ENCODE data around the gene MYO1E.
"Not testable (repeated sequence)": the region's sequence is repeated elsewhere in the genome, so short reads cannot be mapped to it uniquely, and the experiment has no call there.

The MYO1E gene

DNA sequence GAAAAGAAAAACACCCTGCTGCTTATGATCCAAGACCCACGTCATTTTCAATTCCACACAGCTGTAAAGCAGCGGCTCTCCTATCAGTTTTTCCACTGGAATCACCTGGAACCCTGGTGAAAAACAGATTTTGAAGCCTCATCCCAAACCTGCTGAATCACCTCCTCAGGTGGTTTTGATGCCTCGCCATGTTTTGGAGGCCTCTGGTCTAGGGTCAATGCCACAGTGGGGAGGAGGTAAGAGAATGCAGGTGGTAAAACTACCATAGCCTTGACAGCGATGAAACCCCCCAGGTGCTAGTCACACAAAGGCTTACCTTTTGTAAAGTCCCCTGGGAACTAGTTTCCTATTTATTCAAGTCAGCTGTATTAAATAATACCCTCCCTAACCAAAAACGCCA, 24.8 kb downstream of the MYO1E start:
- DNase-seq = no peak

- no peak for DNase-seq
Observed at GRCh38 chr15:59346951-59347350, 25.7 kb downstream of the MYO1E start.

- no peak for DNase-seq
Observed at GRCh38 chr15:59345326-59345725, 27.3 kb downstream of the MYO1E start.

DNA sequence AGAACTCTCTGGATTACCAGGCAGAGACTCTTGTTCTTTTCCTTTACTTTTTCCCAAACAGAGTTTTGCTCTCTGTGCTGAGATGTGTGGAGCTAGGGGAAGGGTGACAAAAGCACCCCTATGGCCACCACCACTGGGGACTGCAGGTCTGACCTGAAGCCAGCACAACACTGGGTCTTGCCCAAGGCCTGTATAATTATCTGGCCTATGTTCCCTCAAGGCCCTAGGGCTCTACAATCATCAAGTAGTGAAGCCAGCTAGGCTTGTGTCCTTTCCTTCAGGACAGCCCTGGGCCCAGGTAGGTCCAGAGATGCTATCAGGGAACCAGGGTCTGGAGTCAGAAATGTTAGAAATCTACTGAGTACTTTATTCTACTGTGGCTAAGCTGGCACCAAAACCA, 28.4 kb downstream of the MYO1E start:
- no peak for DNase-seq

DNA sequence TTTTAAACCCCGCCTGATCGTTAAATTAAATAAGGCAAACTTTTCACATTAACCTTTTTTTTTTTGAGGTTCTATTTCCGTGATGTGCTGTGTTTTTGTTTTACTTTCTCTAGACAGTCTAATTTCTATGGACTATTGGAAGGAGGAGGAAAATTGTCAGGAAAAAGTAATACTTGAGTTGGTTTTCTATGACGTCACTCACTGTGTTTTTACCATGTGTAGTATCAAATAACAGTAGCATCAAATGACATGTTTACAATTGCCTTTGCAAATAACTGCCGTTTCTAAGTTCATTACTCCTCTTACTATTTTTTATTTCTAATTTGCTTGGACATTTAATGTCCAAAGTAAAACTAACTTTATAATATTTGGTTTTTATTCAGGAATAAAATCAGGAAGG, 32.3 kb downstream of the MYO1E start:
- DNase-seq = no peak

DNA sequence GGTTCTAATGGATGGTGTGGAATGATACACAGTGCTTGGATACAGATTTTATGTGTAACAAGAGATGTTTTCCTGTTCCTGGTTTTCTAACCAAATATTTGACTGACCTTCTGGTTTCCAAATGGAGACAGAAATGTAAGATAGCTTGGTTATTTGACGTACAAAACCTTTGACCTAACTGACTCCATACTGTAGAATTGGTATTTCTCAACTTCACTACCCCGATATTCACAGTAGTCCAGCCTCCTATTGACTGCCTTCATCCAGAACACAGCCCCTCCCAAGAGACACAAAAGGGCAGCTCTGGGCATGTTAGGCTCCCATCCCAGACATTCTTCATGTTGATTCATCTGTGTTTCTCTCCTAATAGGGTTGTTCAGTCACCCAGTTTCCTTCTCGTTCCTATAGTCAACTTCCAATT, 33.4 kb downstream of the MYO1E start:
- DNase-seq = no peak

GRCh38 chr15:59338414-59338813, 34.3 kb downstream of the MYO1E start:
- no peak for DNase-seq

- not testable (repeated sequence) for DNase-seq
Observed at GRCh38 chr15:59336725-59337124, 35.9 kb downstream of the MYO1E start.

DNA sequence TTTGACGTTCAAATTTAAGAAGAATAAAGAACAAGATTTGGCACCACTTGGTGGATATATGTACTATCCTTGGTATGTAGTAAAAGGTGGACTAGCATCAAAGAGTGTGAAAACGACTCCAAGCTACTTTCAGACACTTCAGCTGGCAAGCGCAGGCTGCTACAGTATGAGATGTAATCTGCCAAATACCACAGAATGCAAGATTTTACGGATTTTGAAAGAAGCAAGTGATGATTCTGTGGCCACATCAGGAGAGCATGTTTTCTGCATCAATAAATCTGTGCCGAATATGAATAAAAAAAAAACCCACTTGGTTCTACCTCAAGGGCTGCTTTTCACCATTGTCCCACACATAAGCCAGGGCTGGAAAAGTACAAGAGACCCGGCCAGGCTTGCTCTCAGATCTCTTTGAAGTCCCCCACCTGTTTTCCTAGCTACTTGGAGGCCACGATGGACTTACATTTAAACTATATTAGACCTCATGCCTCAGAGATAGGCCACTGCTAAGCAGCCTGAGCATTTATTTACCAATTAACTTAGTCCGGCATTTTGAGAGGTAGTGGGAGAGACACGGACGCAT, 37.4 kb downstream of the MYO1E start:
- no peak for DNase-seq

- no peak for DNase-seq
Observed at GRCh38 chr15:59334076-59334415, 38.6 kb downstream of the MYO1E start.

GRCh38 chr15:59333401-59334075, 39.1 kb downstream of the MYO1E start:
- DNase-seq = no peak

GRCh38 chr15:59332009-59332408, 40.7 kb downstream of the MYO1E start:
- no peak for DNase-seq

- DNase-seq = no peak
Observed at GRCh38 chr15:59330649-59331048, 42.0 kb downstream of the MYO1E start.

DNA sequence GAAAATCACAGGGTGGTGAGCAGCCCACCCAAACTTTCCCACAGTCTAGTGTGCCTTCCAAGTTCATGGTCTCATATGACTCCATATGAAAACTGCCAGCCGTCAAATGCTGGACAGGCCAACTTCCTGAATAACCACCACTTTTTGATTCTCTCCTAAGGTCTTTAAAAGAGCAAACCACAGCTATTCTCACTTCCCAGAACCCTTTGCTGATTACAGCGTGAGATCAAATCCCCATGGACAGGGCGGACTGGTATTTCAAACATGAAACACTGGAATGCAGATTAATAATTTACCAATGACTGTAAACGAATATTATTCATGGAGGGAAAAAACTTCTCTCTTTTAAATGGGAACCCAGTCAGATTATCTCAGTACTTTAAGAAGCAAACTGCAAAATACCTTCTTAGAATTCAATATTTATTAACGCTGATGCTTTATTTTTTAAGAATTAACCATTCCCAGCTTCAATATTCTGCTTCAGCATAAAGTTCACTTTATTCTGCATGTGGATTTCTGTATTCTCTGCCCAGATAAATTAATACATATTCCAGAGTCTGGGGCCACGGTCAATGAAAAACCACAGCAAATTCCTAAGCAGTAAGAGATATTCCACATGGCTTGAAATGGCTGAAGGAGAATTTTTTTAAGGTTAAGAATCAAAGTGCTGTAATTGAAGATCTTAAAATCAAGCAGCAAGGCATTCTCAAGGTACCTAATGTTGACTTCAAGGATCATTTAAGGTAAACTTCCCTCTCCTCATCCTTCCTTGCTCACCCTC, 42.9 kb downstream of the MYO1E start:
- DNase-seq = no peak

- no peak for DNase-seq
Observed at GRCh38 chr15:59329091-59329490, 43.6 kb downstream of the MYO1E start.

DNA sequence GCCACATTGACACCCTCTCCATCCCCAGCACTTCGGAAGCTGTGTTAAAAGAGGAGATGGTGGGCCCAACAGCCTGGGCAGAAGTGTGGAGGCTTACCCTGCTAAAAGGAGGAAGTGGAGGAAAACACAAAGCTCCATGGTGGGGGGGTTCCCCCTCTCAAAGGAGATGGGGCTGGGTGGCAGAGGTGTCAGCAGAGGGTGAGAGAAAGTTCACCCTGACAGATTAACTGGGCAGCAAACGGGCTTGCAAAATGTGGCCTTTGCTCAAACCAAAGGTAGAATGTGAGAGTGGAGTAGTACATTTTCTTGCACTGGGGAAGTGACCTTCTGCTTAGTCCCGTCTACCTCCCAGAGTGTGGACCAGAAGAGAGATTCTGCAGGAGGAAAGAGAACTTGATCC, 44.7 kb downstream of the MYO1E start:
- no peak for DNase-seq

DNA sequence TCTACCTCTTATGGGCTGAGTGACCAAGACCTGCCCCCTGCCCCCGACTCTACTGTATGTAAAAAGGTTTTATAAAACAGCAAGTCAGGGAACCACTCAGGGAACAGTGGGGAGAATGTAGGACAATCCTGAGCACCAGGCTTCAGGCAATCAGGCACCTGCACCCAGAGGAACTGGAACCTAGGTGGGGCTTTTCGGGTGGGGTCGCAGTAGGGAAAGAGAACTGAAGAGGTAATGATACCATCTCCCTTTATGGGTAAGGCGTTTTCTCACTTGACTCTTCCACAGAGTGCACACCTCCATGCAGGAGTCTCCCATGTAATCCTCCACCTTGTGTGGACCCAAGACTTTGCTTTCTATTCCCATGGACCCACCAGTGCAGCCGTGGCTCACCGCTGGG, 45.8 kb downstream of the MYO1E start:
- no peak for DNase-seq

GRCh38 chr15:59322056-59322759, 50.5 kb downstream of the MYO1E start:
- no peak for DNase-seq

- DNase-seq = no peak
Observed at GRCh38 chr15:59321000-59321689, 51.5 kb downstream of the MYO1E start.

GRCh38 chr15:59317211-59317610, 55.5 kb downstream of the MYO1E start:
- DNase-seq = no peak

GRCh38 chr15:59315914-59316451, 56.7 kb downstream of the MYO1E start:
- DNase-seq = no peak

GRCh38 chr15:59313641-59314332, 58.9 kb downstream of the MYO1E start:
- DNase-seq = no peak

All from NCI-H1694 (cell line).